HCT116 (cell line): Measurements from ENCODE around the gene SPEN. TPM values are rescaled to one million over a fixed set of nuclear protein-coding genes. Genes with fewer than 3 reads are reported as not detected.
A peak's percentile ranks its signal among the peaks of the same experiment; 100 is the strongest.

Source experiments
- ATAC-seq: fragments of 200-7000 bp; cut with Tn5 transposase; 2 replicates; pipeline ENCODE4 v1.9.1; 2020; ENCODE audit warnings: mild to moderate bottlenecking, moderate library complexity
- BruUV-seq: library from RNA; stranded (reverse); fragments of 400-500 nt; replicated peaks from 2 replicates; lab custom pipeline; 2021; lab: Mats Ljungman, UMichigan
- CTCF ChIA-PET: fragments of 300-600 bp; sonication (Branson Sonifier 250); formaldehyde crosslinking; loops from one replicate; lab custom pipeline; 2021; ENCODE audit warnings: antibody characterized with exemption; lab: Charles Lee
- POLR2A ChIA-PET: fragments of 300-600, 350-600 bp; sonication (Branson Sonifier 250); formaldehyde crosslinking; loops from one replicate; lab custom pipeline; 2021; ENCODE audit warnings: antibody characterized with exemption; lab: Charles Lee
- RAD21 ChIA-PET, 2 experiments: fragments of 300-600 bp; sonication (Branson Sonifier 250); formaldehyde crosslinking; loops; one replicate each; lab custom pipeline; 2023; ENCODE audit warnings: low total read pairs in 2 of 2; ENCODE audit not compliant: uncharacterized antibody in 2 of 2, unreplicated experiment in 2 of 2, low non-redundant PET in 1 of 2; lab: Charles Lee
- DNase-seq: peaks from one replicate; pipeline ENCODE4 v3.0.0-alpha.2; 2010; ENCODE audit warnings: low read depth, low spot score
- H2AFZ ChIP-seq: fragments of 200-600 bp; shearing (Covaris generic), sonication (generic); 2 replicates; pipeline ENCODE4 v1.6.1; 2017; ENCODE audit warnings: low read depth, mixed run types, mixed read lengths, antibody characterized with exemption, low read length; ENCODE audit not compliant: poor library complexity, severe bottlenecking
- H3K27ac ChIP-seq: 2 replicates; pipeline ENCODE4 v1.5.1; 2012; ENCODE audit warnings: low read depth, low read length
- H3K27me3 ChIP-seq: fragments of 200-600 bp; sonication (generic); 2 replicates; pipeline ENCODE4 v1.6.1; 2016; ENCODE audit warnings: mixed run types, low read length, mixed read lengths; ENCODE audit not compliant: insufficient read depth
- H3K36me3 ChIP-seq, 2 experiments: fragments of 200-500 bp in 1 of 2; fragments of 200-600 bp in 1 of 2; sonication (Bioruptor generic) in 1 of 2; sonication (generic) in 1 of 2; 2 replicates each; pipeline versions ENCODE4 v1.5.1 to v1.6.1; 2014 to 2016; ENCODE audit warnings: low read length in 2 of 2, inconsistent platforms in 1 of 2, mixed read lengths in 1 of 2, mixed run types in 1 of 2; ENCODE audit not compliant: insufficient read depth in 2 of 2, control insufficient read depth in 1 of 2
- H3K4me1 ChIP-seq, 2 experiments: fragments of 200-600 bp in 1 of 2; sonication (generic) in 1 of 2; 2 replicates each; pipeline versions ENCODE4 v1.5.1 to v1.6.1; 2012 to 2017; ENCODE audit warnings: low read length in 2 of 2, inconsistent platforms in 1 of 2, mild to moderate bottlenecking in 1 of 2, mixed read lengths in 1 of 2, mixed run types in 1 of 2, moderate library complexity in 1 of 2; ENCODE audit not compliant: insufficient read depth in 2 of 2, control insufficient read depth in 1 of 2
- H3K4me2 ChIP-seq: fragments of 200-600 bp; sonication (generic); 2 replicates; pipeline ENCODE4 v1.6.1; 2017; ENCODE audit warnings: mixed run types, low read length, mixed read lengths
- H3K4me3 ChIP-seq, 2 experiments: fragments of 200-600 bp in 1 of 2; sonication (generic) in 1 of 2; replicated peaks in 1 of 2; 2 replicates each; pipeline ENCODE4 v1.5.1; 2011 to 2016; ENCODE audit warnings: low read length in 2 of 2, control low read depth in 1 of 2, low read depth in 1 of 2, mild to moderate bottlenecking in 1 of 2, mixed read lengths in 1 of 2, mixed run types in 1 of 2
- H3K79me2 ChIP-seq: fragments of 200-600 bp; sonication (generic); 2 replicates; pipeline ENCODE4 v1.6.1; 2017; ENCODE audit warnings: mild to moderate bottlenecking, mixed run types, low read length, moderate library complexity, mixed read lengths; ENCODE audit not compliant: insufficient read depth
- H3K9ac ChIP-seq: fragments of 200-600 bp; sonication (generic); 2 replicates; pipeline ENCODE4 v1.6.1; 2016; ENCODE audit warnings: low read length, mixed read lengths
- H3K9me2 ChIP-seq: fragments of 200-600 bp; sonication (generic), shearing (Covaris generic); 2 replicates; pipeline ENCODE4 v1.6.1; 2017; ENCODE audit warnings: mixed run types, mild to moderate bottlenecking, moderate library complexity; ENCODE audit not compliant: insufficient read depth
- H3K9me3 ChIP-seq, 2 experiments: fragments of 200-500 bp in 1 of 2; fragments of 200-600 bp in 1 of 2; sonication (Bioruptor generic) in 1 of 2; sonication (generic) in 1 of 2; 2 replicates each; pipeline ENCODE4 v1.6.1; 2014 to 2017; ENCODE audit warnings: low read length in 2 of 2, mixed read lengths in 2 of 2, inconsistent platforms in 1 of 2, low read depth in 1 of 2, mild to moderate bottlenecking in 1 of 2, mixed run types in 1 of 2, moderate library complexity in 1 of 2; ENCODE audit not compliant: control insufficient read depth in 1 of 2, insufficient read depth in 1 of 2
- H4K20me1 ChIP-seq: fragments of 200-600 bp; sonication (generic), shearing (Covaris generic); 2 replicates; pipeline ENCODE4 v1.6.1; 2017; ENCODE audit warnings: mixed run types, mild to moderate bottlenecking, moderate library complexity; ENCODE audit not compliant: insufficient read depth
- ATF3 ChIP-seq: IDR thresholded peaks from 2 replicates; pipeline ENCODE4 v1.6.1; 2012
- CBX3 ChIP-seq: IDR thresholded peaks from 2 replicates; pipeline ENCODE4 v1.6.1; 2012; ENCODE audit warnings: low read depth
- CEBPB ChIP-seq: IDR thresholded peaks from 2 replicates; pipeline ENCODE4 v1.6.1; 2012; ENCODE audit warnings: low read depth
- EGR1 ChIP-seq: IDR thresholded peaks from 2 replicates; pipeline ENCODE4 v1.6.1; 2012; ENCODE audit warnings: low read depth
- ELF1 ChIP-seq: IDR thresholded peaks from 2 replicates; pipeline ENCODE4 v1.6.1; 2012; ENCODE audit warnings: low read depth, borderline replicate concordance
- EZH2 ChIP-seq: fragments of 200-600 bp; sonication (generic); IDR thresholded peaks from 2 replicates; pipeline ENCODE4 v1.6.1; 2017; ENCODE audit warnings: antibody characterized with exemption, mixed run types
- FOSL1 ChIP-seq: IDR thresholded peaks from 2 replicates; pipeline ENCODE4 v1.6.1; 2012; ENCODE audit warnings: low read depth
- RAD21 ChIP-seq: IDR thresholded peaks from 2 replicates; pipeline ENCODE4 v1.6.1; 2012; ENCODE audit warnings: low read depth, mild to moderate bottlenecking
- REST ChIP-seq: IDR thresholded peaks from 2 replicates; pipeline ENCODE4 v1.6.1; 2012; ENCODE audit warnings: low read depth
- SP1 ChIP-seq: IDR thresholded peaks from 2 replicates; pipeline ENCODE4 v1.6.1; 2012; ENCODE audit warnings: low read depth
- TCF7L2 ChIP-seq: IDR thresholded peaks from 2 replicates; pipeline ENCODE4 v1.7.0; 2011; ENCODE audit warnings: borderline replicate concordance, inconsistent platforms; ENCODE audit not compliant: insufficient read depth, insufficient read length; ENCODE audit errors: extremely low read depth
- YY1 ChIP-seq: IDR thresholded peaks from 2 replicates; pipeline ENCODE4 v1.6.1; 2011; ENCODE audit warnings: low read length, low read depth, moderate library complexity, mild to moderate bottlenecking; ENCODE audit not compliant: insufficient replicate concordance; ENCODE audit errors: extremely low read depth
- ZBTB33 ChIP-seq: IDR thresholded peaks from 2 replicates; pipeline ENCODE4 v1.6.1; 2011; ENCODE audit warnings: mild to moderate bottlenecking, low read length, moderate library complexity; ENCODE audit not compliant: insufficient replicate concordance; ENCODE audit errors: extremely low read depth
- ZFX ChIP-seq: fragments of 450-650 bp; IDR thresholded peaks from 2 replicates; pipeline ENCODE4 v1.6.1; 2017
- ZNF274 ChIP-seq: fragments of 200-500 bp; sonication (Bioruptor generic); IDR thresholded peaks from 2 replicates; pipeline ENCODE4 v1.6.1; 2014; ENCODE audit warnings: mild to moderate bottlenecking, low read depth, low read length, inconsistent platforms
- intact Hi-C: fragments of 100-400 bp; cut with micrococcal nuclease; formaldehyde crosslinking; loops from 2 replicates; pipeline ENCODE4 v1.10.0; 2022
- total RNA-seq: library from RNA; stranded (reverse); gene quantifications from one replicate; pipeline ENCODE4 v1.2.1, GENCODE V29; 2021; ENCODE audit not compliant: unreplicated experiment
- TF ChIP-seq, protein P1 (sequence below): IDR thresholded peaks from 2 replicates; pipeline ENCODE4 v1.6.1; 2012

Gene SPEN
- total RNA-seq, 1 experiment from 2014 or later: 58.6 TPM

DNA sequence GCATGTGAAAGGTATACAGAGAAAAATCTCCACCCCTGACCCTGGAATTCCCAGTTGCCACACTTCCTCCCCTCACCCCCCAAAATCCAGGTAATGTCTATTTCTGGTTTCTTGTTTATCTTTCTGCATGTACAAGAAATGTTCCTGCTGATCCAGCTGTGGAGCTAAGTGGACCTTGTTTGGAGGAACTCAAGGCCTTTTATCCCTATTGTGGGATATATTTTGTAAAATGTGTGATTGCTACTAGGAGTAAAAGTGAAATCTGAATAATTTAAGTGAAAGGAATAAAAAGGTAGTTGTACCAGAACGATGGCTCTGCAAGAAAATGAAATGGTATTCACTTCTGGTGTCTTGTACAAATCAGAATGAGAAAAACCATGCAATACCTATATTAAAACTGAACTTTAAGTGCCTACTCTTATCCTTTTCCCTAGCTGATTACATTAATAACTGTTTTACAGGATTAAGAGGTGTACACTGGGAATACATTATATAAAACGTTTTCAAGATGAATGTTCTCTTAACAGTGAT is 3.0 kb downstream of the SPEN start:
- CTCF ChIA-PET: interaction anchor here (1.4 kb wide), 1 partner anchor 35 kb away, joined by 5 read pairs; no protein-coding TSS in a partner anchor
- TF ChIP-seq EGR1 (no peak), TCF7L2 (no peak), ZFX (no peak), FOSL1 (no peak), ATF3 (no peak), CBX3 (no peak), REST (no peak), YY1 (no peak), SP1 (no peak), ZBTB33 (no peak), ELF1 (no peak), RAD21 (no peak), CEBPB (no peak), EZH2 (no peak), ZNF274 (no peak)
- TF ChIP-seq, protein P1, sequence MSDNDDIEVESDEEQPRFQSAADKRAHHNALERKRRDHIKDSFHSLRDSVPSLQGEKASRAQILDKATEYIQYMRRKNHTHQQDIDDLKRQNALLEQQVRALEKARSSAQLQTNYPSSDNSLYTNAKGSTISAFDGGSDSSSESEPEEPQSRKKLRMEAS: no peak
- TF ChIP-seq, all 23 proteins: peak for 0
- peak overlapping the region; percentile 86; the same call in 1 of the 2 replicates for H3K27ac ChIP-seq
- H3K4me1 ChIP-seq: peaks cover 33 to 48% of the 10 kb centered on the region in 2 experiments
- H3K4me2 ChIP-seq: peak overlapping the region; percentile 83
- H3K9me2 ChIP-seq: no peaks in the 10 kb centered on the region
- H3K4me3 ChIP-seq: peak overlapping the region; percentile 70 to 79; a peak in 2 of 4 replicates
- RAD21 ChIA-PET: interaction anchor here in 1 of 2 experiments (0.6 kb wide), 1 partner anchor 14 kb away, joined by 3 read pairs; no protein-coding TSS in a partner anchor
- POLR2A ChIA-PET: no interaction called here
- intact Hi-C loops: loop anchor here (5.0 kb wide), 1 partner anchor 37 kb away; no protein-coding TSS in a partner anchor
- ATAC-seq (no peak), DNase-seq (no peak)
- no peaks in the 10 kb centered on the region for H3K27me3 ChIP-seq
- H2AFZ ChIP-seq: no peak overlapping the region
- no peaks in the 10 kb centered on the region for H3K36me3 ChIP-seq
- H4K20me1 ChIP-seq: 0 out of 2 replicates have a peak, but pooled peaks cover 3% of the 10 kb centered on the region
- BruUV-seq: no TSS peak
- peak overlapping the region; percentile 90 for H3K9ac ChIP-seq
- peaks cover 85% of the 10 kb centered on the region for H3K79me2 ChIP-seq
- no peaks in the 10 kb centered on the region for H3K9me3 ChIP-seq
